HG02763 (cell line): ENCODE data around the gene SORCS2.

Experiments used
- ATAC-seq: cut with Tn5 transposase; IDR thresholded peaks from one replicate; pipeline ENCODE4 v1.9.1; 2021; ENCODE audit warnings: mild to moderate bottlenecking, moderate library complexity; ENCODE audit not compliant: unreplicated experiment

Gene SORCS2

DNA sequence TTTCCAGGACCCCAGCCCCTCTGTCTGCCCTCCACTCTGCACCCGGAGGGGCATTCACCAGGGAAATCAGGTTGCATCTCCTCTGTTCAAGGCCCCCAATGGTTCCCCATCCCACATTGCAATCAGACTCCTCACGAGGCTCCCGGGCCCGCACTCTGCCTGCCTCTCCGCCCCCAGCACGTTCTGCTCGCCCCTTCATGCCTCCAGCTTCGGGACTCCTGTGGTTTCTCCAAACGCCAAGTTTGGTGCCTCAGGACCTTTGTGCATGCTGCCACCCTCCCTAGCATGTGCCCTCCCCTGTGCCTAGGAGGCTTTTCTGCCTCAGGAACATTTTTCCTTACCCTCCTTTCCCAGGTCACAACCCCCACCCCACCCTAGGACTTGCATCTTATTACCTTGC, 426.0 kb downstream of the SORCS2 start:
- ATAC-seq: no peak

DNA sequence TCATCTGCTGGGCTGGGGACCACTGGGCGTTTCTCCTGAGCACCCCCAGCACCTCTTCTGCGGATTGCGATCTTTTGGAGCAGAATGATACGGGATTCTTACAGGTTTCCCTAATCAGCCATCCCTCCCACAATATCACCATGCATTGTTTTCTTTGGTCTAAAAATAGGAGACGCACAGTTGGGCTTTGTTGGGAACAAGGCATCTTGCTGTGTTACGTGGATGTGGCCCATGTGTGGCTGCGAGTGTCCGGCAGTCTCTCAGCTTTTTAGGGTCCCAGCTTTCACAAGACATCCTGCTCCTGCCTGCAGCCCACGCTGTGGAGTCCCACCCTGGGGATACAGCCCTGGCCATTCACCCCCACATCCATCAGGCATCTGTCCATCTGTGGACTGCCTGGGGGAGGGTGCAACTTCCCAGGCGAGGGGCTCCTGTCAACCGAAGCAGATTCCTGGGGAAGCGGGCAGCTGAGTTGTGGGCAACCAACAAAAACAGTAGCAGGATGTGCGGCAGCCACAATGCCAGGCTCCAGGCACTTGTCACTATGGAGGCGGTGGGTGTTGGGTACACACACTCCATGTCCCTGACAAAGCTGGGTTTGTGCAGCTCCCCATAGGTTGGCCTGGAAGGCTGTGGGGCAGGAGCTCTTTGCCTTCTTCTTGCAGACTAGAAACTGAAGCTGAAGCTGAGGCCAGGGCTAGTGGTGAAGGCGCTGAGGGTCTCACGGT, 427.9 kb downstream of the SORCS2 start:
- ATAC-seq: no peak

DNA sequence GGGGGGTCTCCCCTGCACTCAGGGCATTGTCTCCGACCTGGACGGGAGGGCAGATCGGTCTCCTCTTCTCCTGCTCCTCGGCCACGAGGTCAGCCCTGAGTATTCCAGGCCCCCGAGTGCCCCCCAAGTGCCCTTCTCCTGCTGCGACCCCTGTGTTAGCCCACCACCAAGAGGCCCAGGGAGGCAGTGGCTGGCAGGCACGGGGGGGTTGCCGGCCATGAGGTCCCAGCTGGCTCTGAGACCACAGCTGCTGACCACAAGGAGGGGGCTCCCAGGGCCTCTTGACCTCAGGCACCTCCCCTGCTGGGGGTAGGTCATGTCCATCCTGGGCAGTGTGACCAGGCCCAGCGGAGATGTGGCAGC, 428.5 kb downstream of the SORCS2 start:
- no peak for ATAC-seq

GRCh38 chr4:7621252-7622035, 429.1 kb downstream of the SORCS2 start:
- no peak for ATAC-seq

DNA sequence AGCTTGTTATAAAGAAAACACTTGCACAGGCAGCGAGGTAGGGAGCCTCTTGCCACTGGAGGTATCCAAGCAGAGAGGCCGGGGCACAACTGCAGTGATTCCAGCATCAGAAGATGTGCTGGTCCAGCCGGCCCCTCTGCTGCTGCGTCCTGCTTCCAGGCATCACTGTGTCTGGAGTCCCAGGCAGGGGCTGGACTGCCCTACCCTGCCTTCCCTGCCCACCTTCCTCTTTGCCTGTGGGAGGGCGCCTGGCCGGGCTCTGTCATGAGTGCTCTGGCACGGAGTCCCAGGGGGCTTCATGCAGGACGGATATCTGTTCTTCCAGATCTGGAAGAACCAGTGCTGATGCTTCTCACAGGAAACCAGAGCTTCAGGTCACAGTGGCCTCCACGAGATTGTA, 430.0 kb downstream of the SORCS2 start:
- ATAC-seq: no peak

- ATAC-seq: no peak
Observed at GRCh38 chr4:7623468-7623867, 431.1 kb downstream of the SORCS2 start.

GRCh38 chr4:7624396-7624980, 432.1 kb downstream of the SORCS2 start:
- no peak for ATAC-seq

- ATAC-seq: no peak
Observed at GRCh38 chr4:7625071-7625470, 432.7 kb downstream of the SORCS2 start.

- no peak for ATAC-seq
Observed at GRCh38 chr4:7626531-7626930, 434.2 kb downstream of the SORCS2 start.

- no peak for ATAC-seq
Observed at GRCh38 chr4:7627251-7628250, 435.2 kb downstream of the SORCS2 start.

GRCh38 chr4:7628432-7628831, 436.1 kb downstream of the SORCS2 start:
- ATAC-seq: no peak

GRCh38 chr4:7629501-7630254, 437.3 kb downstream of the SORCS2 start:
- no peak for ATAC-seq

- ATAC-seq: no peak
Observed at GRCh38 chr4:7630568-7631287, 438.4 kb downstream of the SORCS2 start.

- ATAC-seq: no peak
Observed at GRCh38 chr4:7631288-7632014, 439.1 kb downstream of the SORCS2 start.

DNA sequence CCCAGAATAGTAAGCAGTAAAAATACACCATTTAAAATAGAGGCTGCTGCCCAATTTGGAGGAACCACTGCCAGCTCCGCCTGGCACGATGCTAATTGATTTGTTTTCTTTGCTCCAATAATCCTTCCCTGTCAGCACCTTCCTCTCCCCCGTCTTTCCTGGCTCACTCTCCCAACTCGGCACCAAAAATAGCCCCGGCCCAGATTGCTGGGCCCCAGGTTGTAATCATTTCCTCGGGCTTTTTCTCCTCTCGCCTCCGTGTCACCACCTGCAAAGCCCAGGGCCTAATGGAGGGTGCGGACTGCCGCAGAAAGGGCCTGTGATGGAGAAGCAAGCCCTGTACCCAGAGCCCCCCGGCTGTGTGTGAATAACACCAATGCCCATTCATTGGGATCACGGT, 440.0 kb downstream of the SORCS2 start:
- ATAC-seq: no peak

DNA sequence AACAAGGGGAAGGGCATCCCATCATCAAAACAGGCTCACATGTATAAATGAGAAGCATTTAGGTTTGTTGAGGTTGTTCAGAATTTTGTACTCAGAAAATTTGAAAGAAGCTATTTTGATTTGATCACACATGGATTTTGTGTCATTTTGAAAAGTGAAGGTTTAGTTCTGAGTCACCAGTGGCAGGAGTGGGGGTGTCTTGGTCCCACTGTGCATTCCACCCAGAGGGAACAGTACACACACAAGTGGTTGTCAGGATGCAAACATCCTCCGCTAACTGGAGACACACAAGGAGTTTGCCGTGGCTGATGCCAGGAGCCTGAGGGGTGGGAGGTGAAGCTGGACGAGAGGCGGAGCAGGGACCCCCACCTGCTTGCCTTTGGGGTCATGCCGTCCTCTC, 440.6 kb downstream of the SORCS2 start:
- no peak for ATAC-seq

- no peak for ATAC-seq
Observed at GRCh38 chr4:7634661-7635251, 442.4 kb downstream of the SORCS2 start.

GRCh38 chr4:7635445-7636239, 443.3 kb downstream of the SORCS2 start:
- no peak for ATAC-seq
